K562 (cell line): ENCODE measurements around the gene IFT25. TPM values are rescaled to one million over a fixed set of nuclear protein-coding genes. Genes with fewer than 3 reads are reported as not detected.
A peak's percentile ranks its signal among the peaks of the same experiment; 100 is the strongest.

Source experiments
- CSDE1 ChIP-seq, 2 experiments: fragments of 450-650 bp; IDR thresholded peaks; 2 replicates each; pipeline ENCODE4 v1.6.1; 2016; ENCODE audit warnings: mild to moderate bottlenecking in 1 of 2
- E2F3 ChIP-seq: fragments of 250-450 bp; sonication (Bioruptor Pico); IDR thresholded peaks from 2 replicates; pipeline ENCODE4 v1.4.0; 2020; ENCODE audit warnings: mild to moderate bottlenecking
- ETV6 ChIP-seq, 3 experiments: fragments of 150-350 bp in 1 of 3; sonication (generic) in 1 of 3; formaldehyde crosslinking in 1 of 3; IDR thresholded peaks; 2 replicates each; pipeline versions ENCODE4 v1.6.1 to v1.8.0; 2014 to 2022; ENCODE audit warnings: borderline replicate concordance in 2 of 3, low read depth in 2 of 3, antibody characterized with exemption in 1 of 3, low read length in 1 of 3, mild to moderate bottlenecking in 1 of 3, missing genetic modification reagents in 1 of 3
- FOXO4 ChIP-seq: fragments of 450-650 bp; formaldehyde crosslinking; IDR thresholded peaks from 2 replicates; pipeline ENCODE4 v1.4.0; 2020; ENCODE audit warnings: mild to moderate bottlenecking, moderate library complexity
- KHSRP ChIP-seq: fragments of 450-650 bp; IDR thresholded peaks from 2 replicates; pipeline ENCODE4 v1.6.1; 2017
- NCOR1 ChIP-seq: fragments of 450-650 bp; IDR thresholded peaks from 2 replicates; pipeline ENCODE4 v1.6.1; 2016; ENCODE audit warnings: mild to moderate bottlenecking, moderate library complexity
- NFIX ChIP-seq: fragments of 250-450 bp; sonication (Bioruptor Pico); IDR thresholded peaks from 2 replicates; pipeline ENCODE4 v1.4.0; 2020; ENCODE audit warnings: low read depth, mild to moderate bottlenecking, moderate library complexity
- SMAD1 ChIP-seq: fragments of 150-350 bp; IDR thresholded peaks from 2 replicates; pipeline ENCODE4 v1.6.1; 2014; ENCODE audit warnings: low read length, low read depth; ENCODE audit not compliant: partially characterized antibody
- ZBTB11 ChIP-seq, 3 experiments: fragments of 200-800 bp in 1 of 3; fragments of 250-450 bp in 1 of 3; fragments of 450-650 bp in 1 of 3; sonication (Bioruptor Pico) in 1 of 3; sonication (Bioruptor generic) in 1 of 3; formaldehyde crosslinking in 1 of 3; IDR thresholded peaks; 2 replicates each; pipeline versions ENCODE4 v1.6.1 to v1.8.0; 2016 to 2022; ENCODE audit warnings: mild to moderate bottlenecking in 2 of 3, missing genetic modification characterization in 2 of 3, missing compliant biosample characterization in 1 of 3, moderate library complexity in 1 of 3
- ZBTB49 ChIP-seq: sonication (generic); formaldehyde crosslinking; IDR thresholded peaks from 2 replicates; pipeline ENCODE4 v1.8.0; 2022; ENCODE audit warnings: missing genetic modification reagents, mild to moderate bottlenecking, borderline replicate concordance
- ZC3H11A ChIP-seq: IDR thresholded peaks from 2 replicates; pipeline ENCODE4 v1.6.1; 2012; ENCODE audit warnings: low read depth, low read length, improper control_type of control experiment
- ZC3H8 ChIP-seq: fragments of 450-650 bp; IDR thresholded peaks from 2 replicates; pipeline ENCODE4 v1.6.1; 2017
- ZNF609 ChIP-seq: sonication (generic); formaldehyde crosslinking; IDR thresholded peaks from 2 replicates; pipeline ENCODE4 v1.8.1; 2023; ENCODE audit warnings: missing genetic modification reagents, mild to moderate bottlenecking, borderline replicate concordance
- ZNF695 ChIP-seq: fragments of 450-650 bp; formaldehyde crosslinking; IDR thresholded peaks from 2 replicates; pipeline ENCODE4 v1.4.0; 2020; ENCODE audit warnings: mild to moderate bottlenecking, moderate library complexity
- polyA plus RNA-seq, 8 experiments: library from polyadenylated mRNA; depleted of rRNA in 4 of 8; stranded (reverse) in 5 of 8; unstranded in 3 of 8; fragments of >200 nt; fragmentation: Nextera tagmentation in 2 of 8; fragmentation: Illumina TruSeq in 1 of 8; extraction: Ambion mirVana in 2 of 8; extraction: Trizol in 1 of 8; gene quantifications; 2 replicates each; pipeline versions ENCODE4 v1.2.1 to v1.2.3, GENCODE V29; 2011 to 2014; ENCODE audit warnings: inconsistent platforms in 1 of 8, missing spikeins in 1 of 8
- total RNA-seq, 7 experiments: library from RNA; depleted of rRNA in 6 of 7; stranded (reverse); fragments of >200 nt in 6 of 7; fragmentation: Illumina TruSeq in 2 of 7; extraction: Trizol in 2 of 7; gene quantifications; 2 replicates each; pipeline versions ENCODE4 v1.2.1 to v1.2.3, GENCODE V29; 2011 to 2021; ENCODE audit warnings: low replicate concordance in 1 of 7

The IFT25 gene
- total and polyA plus RNA-seq, 9 of the 15 experiments (the other 6 are each of a cell fraction or from before 2014, with no cell fraction given): 93.6 to 209 (median 167) TPM

GRCh38 chr1:53942127-53942957 is 3.2 kb downstream of the IFT25 start (continued):
- TF ChIP-seq ZNF609 (CRISPR knock-in tag) (no peak), ZBTB11 (CRISPR knock-in tag; IDR thresholded peaks at IDR 0.05) (0 out of 6 replicates have a peak, but pooled peaks of 1 of the 3 experiments have one; percentile 7), ZNF695 (CRISPR knock-in tag) (no peak), KHSRP (no peak), FOXO4 (CRISPR knock-in tag) (no peak), ZC3H11A (no peak), ZBTB49 (CRISPR knock-in tag) (no peak), ZC3H8 (no peak), ETV6 (IDR thresholded peaks at IDR 0.05; ENCODE audit: borderline replicate concordance in 1 of 2, low read depth in 2 of 2, low read length in 1 of 2) (no peak), ETV6 (CRISPR knock-in tag; IDR thresholded peaks at IDR 0.05; ENCODE audit: borderline replicate concordance) (no peak), CSDE1 (IDR thresholded peaks at IDR 0.05) (no peak), SMAD1 (no peak), NFIX (no peak), NCOR1 (0 out of 2 replicates have a peak, but pooled peaks have one; percentile 12), E2F3 (no peak)
